ENCODE data around the gene MOB1B.

Gene MOB1B

GRCh38 chr4:70954032-70954431 is 51.9 kb downstream of the MOB1B start:
- TF ChIP-seq CTCF (IDR thresholded peaks at IDR 0.05; ENCODE audit: insufficient read depth, missing control alignments) = no peak
- FAIRE-seq = no peak
- DNase-seq (ENCODE audit: insufficient read length, low spot score) = no peak

GRCh38 chr4:70956549-70957210 is 54.5 kb downstream of the MOB1B start:
- no peak for DNase-seq (ENCODE audit: insufficient read length, low spot score)
- no peak for FAIRE-seq
- no peak for TF ChIP-seq CTCF (IDR thresholded peaks at IDR 0.05; ENCODE audit: insufficient read depth, missing control alignments)

GRCh38 chr4:70958681-70959080 is 56.5 kb downstream of the MOB1B start:
- DNase-seq (ENCODE audit: insufficient read length, low spot score) (no peak), FAIRE-seq (no peak)
- no peak for TF ChIP-seq CTCF (IDR thresholded peaks at IDR 0.05; ENCODE audit: insufficient read depth, missing control alignments)

GRCh38 chr4:70969076-70969475 is 66.9 kb downstream of the MOB1B start:
- FAIRE-seq (no peak), DNase-seq (ENCODE audit: insufficient read length, low spot score) (no peak)
- TF ChIP-seq CTCF (IDR thresholded peaks at IDR 0.05; ENCODE audit: insufficient read depth, missing control alignments) = no peak

GRCh38 chr4:70976252-70976651 is 74.1 kb downstream of the MOB1B start:
- no peak for TF ChIP-seq CTCF (IDR thresholded peaks at IDR 0.05; ENCODE audit: insufficient read depth, missing control alignments)
- FAIRE-seq = no peak

GRCh38 chr4:70979445-70980008 is 77.4 kb downstream of the MOB1B start:
- DNase-seq (ENCODE audit: insufficient read length, low spot score) = no peak
- no peak for FAIRE-seq
- no peak for TF ChIP-seq CTCF (IDR thresholded peaks at IDR 0.05; ENCODE audit: insufficient read depth, missing control alignments)

More at GRCh38 chr4:70976252-70976651, 74.1 kb downstream of the MOB1B start:
- DNase-seq (ENCODE audit: insufficient read length, low spot score) = no peak

- no peak for TF ChIP-seq CTCF (IDR thresholded peaks at IDR 0.05; ENCODE audit: insufficient read depth, missing control alignments)
- FAIRE-seq = no peak
Measured at GRCh38 chr4:70980196-70980595, 78.0 kb downstream of the MOB1B start.

More at GRCh38 chr4:70980196-70980595, 78.0 kb downstream of the MOB1B start:
- no peak for DNase-seq (ENCODE audit: insufficient read length, low spot score)
